ENCODE measurements around the gene TPSAB1. TPM values are rescaled to one million over a fixed set of nuclear protein-coding genes. Genes with fewer than 3 reads are reported as not detected.
"Not testable (repeated sequence)": the region's sequence is repeated elsewhere in the genome, so short reads cannot be mapped to it uniquely, and the experiment has no call there.

Gene TPSAB1
- total RNA-seq, 5 donors from 2014 or later (not counting 1 experiment from before 2014, with no cell fraction given): 0.39 to 1.6 (median 1.2) TPM; not detected in 2

DNA sequence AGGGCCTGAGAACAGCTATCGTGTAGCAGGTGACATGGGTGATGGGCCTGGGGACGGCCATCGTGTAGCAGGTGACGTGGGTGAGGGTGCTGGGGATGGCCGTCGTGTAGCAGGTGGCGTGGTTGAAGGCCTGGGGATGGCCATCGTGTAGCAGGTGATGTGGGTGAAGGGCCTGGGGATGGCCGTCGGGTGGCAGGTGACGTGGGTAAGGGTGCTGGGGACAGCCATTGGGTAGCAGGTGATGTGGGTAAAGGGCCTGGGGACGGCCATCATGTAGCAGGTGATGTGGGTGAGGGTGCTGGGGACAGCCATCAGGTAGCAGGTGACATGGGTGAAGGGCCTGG, 30.8 kb downstream of the TPSAB1 start:
- Histone ChIP-seq H3K27ac (ENCODE audit: low read length) (no peak overlapping the region), H3K36me3 (ENCODE audit: control insufficient read depth in 2 of 2, extremely low read depth in 1 of 2, insufficient read depth in 1 of 2, low read length in 1 of 2) (no peaks in the 10 kb centered on the region), H3K9me3 (no peaks in the 10 kb centered on the region), H3K4me3 (ENCODE audit: control insufficient read depth in 1 of 2, extremely low read depth in 1 of 2, low read length in 1 of 2) (no peak overlapping the region), H3K27me3 (replicated peaks in 1 of 2; ENCODE audit: control insufficient read depth in 2 of 2, extremely low read depth in 1 of 2, insufficient read depth in 2 of 2, low read length in 1 of 2) (peaks cover 0 to 52% of the 10 kb centered on the region in 2 experiments), H3K4me1 (ENCODE audit: control insufficient read depth in 1 of 2, extremely low read depth in 1 of 2, insufficient read depth in 2 of 2, low read length in 2 of 2) (peaks cover 0 to 10% of the 10 kb centered on the region in 2 experiments)
- peaks cover 22 to 27% of the 10 kb centered on the region in 2 donors for H3K27me3 Mint-ChIP-seq
- H3K36me3 Mint-ChIP-seq: no peaks in the 10 kb centered on the region
- POLR2A ChIA-PET: no interaction called here
- no peak overlapping the region for H3K27ac Mint-ChIP-seq
- ATAC-seq (replicated peaks in 1 of 4) (no peak), DNase-seq (no peak)
- H3K9me3 Mint-ChIP-seq: no peaks in the 10 kb centered on the region
- no peak overlapping the region for H3K4me3 Mint-ChIP-seq
- CTCF ChIA-PET: no interaction called here
- 75% methylated on average over 12 of the region's 12 CpGs for WGBS (ENCODE audit: insufficient coverage)
- peaks cover 0 to 4% (median 4%) of the 10 kb centered on the region in 3 donors for H3K4me1 Mint-ChIP-seq

DNA sequence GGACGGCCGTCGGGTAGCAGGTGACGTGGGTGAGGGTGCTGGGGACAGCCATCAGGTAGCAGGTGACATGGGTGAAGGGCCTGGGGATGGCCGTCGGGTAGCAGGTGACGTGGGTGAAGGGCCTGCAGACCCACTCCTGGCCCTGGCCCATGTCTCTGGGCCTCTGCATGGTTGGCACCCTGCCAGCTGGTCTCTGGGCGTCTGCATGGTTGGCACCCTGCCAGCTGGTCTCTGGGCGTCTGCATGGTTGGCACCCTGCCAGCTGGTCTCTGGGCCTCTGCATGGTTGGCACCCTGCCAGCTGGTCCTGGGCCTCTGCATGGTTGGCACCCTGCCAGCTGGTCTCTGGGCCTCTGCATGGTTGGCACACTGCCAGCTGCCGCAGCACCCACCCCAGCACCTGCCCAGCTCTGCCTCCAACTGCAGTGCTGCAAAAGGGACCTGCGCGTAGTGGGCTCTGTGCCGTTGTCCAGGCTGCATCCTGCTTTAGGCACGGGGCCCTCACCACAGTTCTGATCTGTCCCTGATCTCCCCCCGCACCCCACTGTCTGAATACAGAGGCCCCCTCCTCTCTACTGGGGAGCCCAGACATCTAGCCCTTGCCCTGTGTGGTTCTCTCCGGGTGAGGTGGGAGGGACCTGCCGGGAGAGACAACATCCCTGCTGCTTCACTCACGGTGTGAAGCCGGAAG, 31.4 kb downstream of the TPSAB1 start:
- CTCF ChIA-PET; H3K36me3 Mint-ChIP-seq; H3K36me3 ChIP-seq (ENCODE audit: control insufficient read depth in 2 of 2, extremely low read depth in 1 of 2, insufficient read depth in 1 of 2, low read length in 1 of 2); H3K4me3 ChIP-seq (ENCODE audit: control insufficient read depth in 1 of 2, extremely low read depth in 1 of 2, low read length in 1 of 2); H3K4me1 Mint-ChIP-seq; POLR2A ChIA-PET; H3K9me3 Mint-ChIP-seq; H3K4me3 Mint-ChIP-seq; ATAC-seq (replicated peaks in 1 of 4); H3K27ac ChIP-seq (ENCODE audit: low read length); H3K27ac Mint-ChIP-seq; DNase-seq; H3K9me3 ChIP-seq: not testable (repeated sequence)
- WGBS (ENCODE audit: insufficient coverage): 17% methylated on average over 9 of the region's 19 CpGs
- Histone ChIP-seq H3K4me1 (ENCODE audit: control insufficient read depth in 1 of 2, extremely low read depth in 1 of 2, insufficient read depth in 2 of 2, low read length in 2 of 2) (peaks cover 0 to 10% of the 10 kb centered on the region in 2 experiments), H3K27me3 (replicated peaks in 1 of 2; ENCODE audit: control insufficient read depth in 2 of 2, extremely low read depth in 1 of 2, insufficient read depth in 2 of 2, low read length in 1 of 2) (peaks cover 0 to 51% of the 10 kb centered on the region in 2 experiments)
- peaks cover 22 to 27% of the 10 kb centered on the region in 2 donors for H3K27me3 Mint-ChIP-seq

DNA sequence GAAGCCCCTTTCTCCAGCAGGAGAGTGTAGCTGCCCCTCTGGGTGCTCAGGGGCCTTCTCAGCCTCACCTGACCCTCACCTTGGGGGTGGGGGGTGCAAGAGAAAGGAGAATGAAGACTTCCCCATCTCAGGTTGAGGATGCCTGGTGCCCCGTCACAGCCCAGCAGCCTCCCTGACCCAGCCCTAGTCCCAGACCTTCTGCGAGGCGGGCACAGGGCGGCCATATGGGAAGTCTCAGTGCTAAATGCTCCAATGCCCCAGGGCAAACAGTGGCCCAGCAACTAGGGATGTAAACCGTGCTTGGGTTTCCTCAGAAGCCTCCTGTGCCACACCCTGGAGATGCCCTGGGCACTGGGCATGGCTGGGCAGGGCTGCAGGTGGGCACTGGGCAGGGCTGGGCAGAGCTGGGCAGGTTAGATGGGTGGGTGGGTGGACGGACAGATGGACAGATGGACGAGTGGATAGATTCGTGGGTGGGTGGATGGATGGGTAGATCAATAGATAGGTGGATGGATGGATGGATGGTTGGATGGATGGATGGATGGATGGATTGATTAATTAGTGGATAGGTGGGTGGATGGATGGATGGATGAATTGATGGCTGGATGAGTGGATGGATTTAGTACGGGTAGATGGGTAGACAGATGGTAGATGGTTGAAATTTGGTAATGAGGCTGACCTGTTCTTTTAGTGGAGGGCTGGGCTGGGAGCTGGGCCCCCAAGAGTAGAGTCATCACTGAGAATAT, 32.1 kb downstream of the TPSAB1 start:
- peaks cover 0 to 4% (median 4%) of the 10 kb centered on the region in 3 donors for H3K4me1 Mint-ChIP-seq
- Histone ChIP-seq H3K36me3 (ENCODE audit: control insufficient read depth in 2 of 2, extremely low read depth in 1 of 2, insufficient read depth in 1 of 2, low read length in 1 of 2) (no peaks in the 10 kb centered on the region), H3K4me3 (ENCODE audit: control insufficient read depth in 1 of 2, extremely low read depth in 1 of 2, low read length in 1 of 2) (no peak overlapping the region), H3K27ac (ENCODE audit: low read length) (no peak overlapping the region), H3K27me3 (replicated peaks in 1 of 2; ENCODE audit: control insufficient read depth in 2 of 2, extremely low read depth in 1 of 2, insufficient read depth in 2 of 2, low read length in 1 of 2) (peaks cover 0 to 59% of the 10 kb centered on the region in 2 experiments), H3K9me3 (no peaks in the 10 kb centered on the region), H3K4me1 (ENCODE audit: control insufficient read depth in 1 of 2, extremely low read depth in 1 of 2, insufficient read depth in 2 of 2, low read length in 2 of 2) (peaks cover 0 to 10% of the 10 kb centered on the region in 2 experiments)
- WGBS (ENCODE audit: insufficient coverage): 61% methylated on average over 7 of the region's 9 CpGs
- H3K4me3 Mint-ChIP-seq: no peak overlapping the region
- POLR2A ChIA-PET: no interaction called here
- H3K9me3 Mint-ChIP-seq: no peaks in the 10 kb centered on the region
- DNase-seq: no peak
- no peak overlapping the region for H3K27ac Mint-ChIP-seq
- H3K36me3 Mint-ChIP-seq: no peaks in the 10 kb centered on the region
- H3K27me3 Mint-ChIP-seq: peaks cover 24 to 30% of the 10 kb centered on the region in 2 donors
- CTCF ChIA-PET: no interaction called here
- ATAC-seq (replicated peaks in 1 of 4): no peak

DNA sequence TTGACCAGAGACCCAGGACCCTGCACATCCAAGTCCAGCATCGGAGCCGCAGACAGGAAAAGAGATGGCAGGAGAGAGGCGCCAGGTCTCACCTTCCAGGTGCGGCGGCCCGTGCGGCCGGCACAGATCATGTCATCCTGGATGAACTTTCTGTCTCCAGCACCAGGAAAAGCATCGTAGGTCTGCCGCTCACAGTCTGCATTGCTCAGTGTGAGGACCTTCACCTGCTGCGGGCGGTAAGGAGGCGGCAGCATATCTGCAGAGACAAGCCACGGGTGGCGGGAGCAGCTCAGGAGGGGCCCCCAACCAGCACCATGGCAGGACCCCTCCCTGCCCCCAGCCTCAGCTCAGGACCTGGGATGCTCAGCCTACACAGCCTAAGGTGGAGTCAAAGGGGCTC, 33.3 kb downstream of the TPSAB1 start:
- peaks cover 26 to 32% of the 10 kb centered on the region in 2 donors for H3K27me3 Mint-ChIP-seq
- peaks cover 0 to 4% (median 4%) of the 10 kb centered on the region in 3 donors for H3K4me1 Mint-ChIP-seq
- ChIA-PET CTCF (no interaction called here), POLR2A (no interaction called here)
- Histone ChIP-seq H3K27me3 (replicated peaks in 1 of 2; ENCODE audit: control insufficient read depth in 2 of 2, extremely low read depth in 1 of 2, insufficient read depth in 2 of 2, low read length in 1 of 2) (peaks cover 0 to 65% of the 10 kb centered on the region in 2 experiments), H3K9me3 (no peaks in the 10 kb centered on the region), H3K36me3 (ENCODE audit: control insufficient read depth in 2 of 2, extremely low read depth in 1 of 2, insufficient read depth in 1 of 2, low read length in 1 of 2) (no peaks in the 10 kb centered on the region), H3K4me3 (ENCODE audit: control insufficient read depth in 1 of 2, extremely low read depth in 1 of 2, low read length in 1 of 2) (no peak overlapping the region), H3K4me1 (ENCODE audit: control insufficient read depth in 1 of 2, extremely low read depth in 1 of 2, insufficient read depth in 2 of 2, low read length in 2 of 2) (peaks cover 0 to 10% of the 10 kb centered on the region in 2 experiments), H3K27ac (ENCODE audit: low read length) (no peak overlapping the region)
- DNase-seq (no peak), ATAC-seq (replicated peaks in 1 of 4) (no peak)
- no peaks in the 10 kb centered on the region for H3K36me3 Mint-ChIP-seq
- 96% methylated on average over 13 of the region's 15 CpGs for WGBS (ENCODE audit: insufficient coverage)
- no peaks in the 10 kb centered on the region for H3K9me3 Mint-ChIP-seq
- no peak overlapping the region for H3K4me3 Mint-ChIP-seq
- no peak overlapping the region for H3K27ac Mint-ChIP-seq

DNA sequence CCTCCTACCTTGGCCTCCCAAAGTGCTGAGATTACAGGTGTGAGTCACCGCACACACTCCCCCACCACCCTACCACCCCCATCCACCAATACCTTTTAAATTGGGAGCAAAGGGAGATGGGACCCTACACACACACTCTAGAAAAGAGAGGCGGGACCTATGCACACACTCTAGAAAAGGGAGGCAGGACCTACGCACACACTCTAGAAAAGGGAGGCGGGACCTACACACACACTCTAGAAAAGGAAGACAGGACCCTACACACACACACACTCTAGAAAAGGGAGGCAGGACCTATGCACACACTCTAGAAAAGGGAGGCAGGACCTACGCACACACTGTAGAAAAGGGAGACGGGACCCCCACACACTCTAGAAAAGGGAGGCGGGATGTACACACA, 34.3 kb downstream of the TPSAB1 start:
- no peak overlapping the region for H3K4me3 Mint-ChIP-seq
- H3K4me1 ChIP-seq (ENCODE audit: control insufficient read depth in 1 of 2, extremely low read depth in 1 of 2, insufficient read depth in 2 of 2, low read length in 2 of 2): peaks cover 0 to 10% of the 10 kb centered on the region in 2 experiments
- no peaks in the 10 kb centered on the region for H3K9me3 Mint-ChIP-seq
- H3K4me3 ChIP-seq (ENCODE audit: control insufficient read depth in 1 of 2, extremely low read depth in 1 of 2, low read length in 1 of 2): no peak overlapping the region
- no peak overlapping the region for H3K27ac Mint-ChIP-seq
- ChIA-PET CTCF (no interaction called here), POLR2A (no interaction called here)
- H3K27me3 ChIP-seq (replicated peaks in 1 of 2; ENCODE audit: control insufficient read depth in 2 of 2, extremely low read depth in 1 of 2, insufficient read depth in 2 of 2, low read length in 1 of 2): peaks cover 0 to 73% of the 10 kb centered on the region in 2 experiments
- peaks cover 24 to 30% of the 10 kb centered on the region in 2 donors for H3K27me3 Mint-ChIP-seq
- no peaks in the 10 kb centered on the region for H3K9me3 ChIP-seq
- DNase-seq (no peak), ATAC-seq (replicated peaks in 1 of 4) (no peak)
- H3K36me3 Mint-ChIP-seq: no peaks in the 10 kb centered on the region
- no peaks in the 10 kb centered on the region for H3K36me3 ChIP-seq (ENCODE audit: control insufficient read depth in 2 of 2, extremely low read depth in 1 of 2, insufficient read depth in 1 of 2, low read length in 1 of 2)
- no CpG with 5 or more reads among the region's 7 CpGs for WGBS (ENCODE audit: insufficient coverage)
- H3K4me1 Mint-ChIP-seq: peaks cover 0 to 4% (median 4%) of the 10 kb centered on the region in 3 donors
- H3K27ac ChIP-seq (ENCODE audit: low read length): no peak overlapping the region

DNA sequence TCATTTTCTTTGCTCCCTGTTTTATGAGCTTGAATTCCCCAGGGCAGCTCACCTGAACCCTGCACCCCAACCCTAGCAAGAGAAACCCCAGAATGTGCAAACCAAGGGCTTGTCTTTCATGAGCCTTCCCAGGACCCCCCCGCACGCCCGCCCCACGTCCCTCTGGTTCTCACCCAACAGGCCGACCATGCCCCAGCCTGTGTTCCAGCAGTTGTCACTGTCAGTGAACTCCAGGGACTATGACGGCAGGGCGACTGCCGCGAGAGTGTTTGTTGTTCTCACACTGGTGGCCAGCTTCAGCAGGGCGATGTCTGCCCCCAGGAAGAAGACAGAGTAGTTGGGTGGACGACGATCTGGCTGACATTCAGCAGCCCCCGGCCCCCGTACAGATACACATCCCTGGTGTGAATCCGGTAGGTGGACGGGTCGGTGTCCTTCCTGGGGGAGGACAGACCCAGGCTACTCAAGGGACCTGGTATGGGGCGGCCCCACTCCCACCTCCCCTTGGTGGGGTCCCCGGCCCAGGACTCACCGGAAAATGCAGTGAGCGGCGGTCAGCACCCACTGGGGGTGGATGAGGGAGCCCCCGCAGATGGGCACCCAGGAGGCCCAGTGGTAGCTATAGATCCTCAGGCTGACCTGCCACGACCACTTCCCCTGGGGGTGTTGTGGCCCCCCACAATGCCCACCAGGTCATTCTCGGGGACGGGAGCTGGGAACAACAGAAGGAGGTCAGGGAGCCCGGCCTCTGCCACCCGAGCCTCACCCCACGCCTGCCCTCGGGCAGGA, 35.5 kb downstream of the TPSAB1 start:
- no peaks in the 10 kb centered on the region for H3K36me3 Mint-ChIP-seq
- ChIA-PET POLR2A (no interaction called here), CTCF (no interaction called here)
- Histone ChIP-seq H3K27ac (ENCODE audit: low read length) (no peak overlapping the region), H3K27me3 (replicated peaks in 1 of 2; ENCODE audit: control insufficient read depth in 2 of 2, extremely low read depth in 1 of 2, insufficient read depth in 2 of 2, low read length in 1 of 2) (peaks cover 0 to 73% of the 10 kb centered on the region in 2 experiments), H3K4me3 (ENCODE audit: control insufficient read depth in 1 of 2, extremely low read depth in 1 of 2, low read length in 1 of 2) (no peak overlapping the region), H3K36me3 (ENCODE audit: control insufficient read depth in 2 of 2, extremely low read depth in 1 of 2, insufficient read depth in 1 of 2, low read length in 1 of 2) (no peaks in the 10 kb centered on the region), H3K4me1 (ENCODE audit: control insufficient read depth in 1 of 2, extremely low read depth in 1 of 2, insufficient read depth in 2 of 2, low read length in 2 of 2) (peaks cover 0 to 10% of the 10 kb centered on the region in 2 experiments), H3K9me3 (no peaks in the 10 kb centered on the region)
- H3K27ac Mint-ChIP-seq: no peak overlapping the region
- no peak overlapping the region for H3K4me3 Mint-ChIP-seq
- 82% methylated on average over 22 of the region's 30 CpGs for WGBS (ENCODE audit: insufficient coverage)
- DNase-seq: no peak
- H3K4me1 Mint-ChIP-seq: peaks cover 0 to 4% (median 4%) of the 10 kb centered on the region in 3 donors
- peaks cover 15 to 26% of the 10 kb centered on the region in 2 donors for H3K27me3 Mint-ChIP-seq
- ATAC-seq (replicated peaks in 1 of 4): no peak
- H3K9me3 Mint-ChIP-seq: no peaks in the 10 kb centered on the region

Data from T-cell (primary cell).